Stimulated activated naive CD8-positive, alpha-beta T cell treated with anti-CD3 and anti-CD28 coated beads, Interleukin-15, Interleukin-2, amounts not matched to agents 100 U/mL and 50 U/mL, for 24 hours (primary cell): Measurements from ENCODE around the gene PNCK.
"Not testable (repeated sequence)": the region's sequence is repeated elsewhere in the genome, so short reads cannot be mapped to it uniquely, and the experiment has no call there.

Experiments used
- ATAC-seq: fragments of 150-1000 bp; cut with Tn5 transposase; one replicate; pipeline ENCODE4 v1.10.0; 2021
- DNase-seq: peaks from one replicate; pipeline ENCODE4 v3.0.0; 2021

The PNCK gene

GRCh38 chrX:153673428-153674218 is at the start of gene PNCK:
TSS of gene PNCK (minus strand) at chrX:153673813. CDS start at chrX:153673076, 737 bp downstream.
- no peak for DNase-seq

GRCh38 chrX:153722704-153723350 is 49.2 kb upstream of the PNCK start:
- ATAC-seq: no peak
- no peak for DNase-seq

More at GRCh38 chrX:153673428-153674218, at the start of gene PNCK:
- no peak for ATAC-seq

- DNase-seq (no peak), ATAC-seq (no peak)
Measured at GRCh38 chrX:153719701-153720100, 46.1 kb upstream of the PNCK start.

- ATAC-seq: no peak
Measured at GRCh38 chrX:153719238-153719637, 45.6 kb upstream of the PNCK start.

GRCh38 chrX:153717445-153717844 is 43.8 kb upstream of the PNCK start:
- DNase-seq (no peak), ATAC-seq (no peak)

More at GRCh38 chrX:153719238-153719637, 45.6 kb upstream of the PNCK start:
- DNase-seq: no peak

- no peak for DNase-seq
- no peak for ATAC-seq
Measured at GRCh38 chrX:153714256-153714655, 40.6 kb upstream of the PNCK start.

GRCh38 chrX:153709726-153710674 is 36.4 kb upstream of the PNCK start:
- ATAC-seq: no peak
- no peak for DNase-seq

- peak; percentile 38 for DNase-seq
- ATAC-seq: peak; percentile 74
Measured at GRCh38 chrX:153708415-153708814, 34.8 kb upstream of the PNCK start.

- DNase-seq: no peak
- no peak for ATAC-seq
Measured at GRCh38 chrX:153707406-153707805, 33.8 kb upstream of the PNCK start.

- ATAC-seq (no peak), DNase-seq (no peak)
Measured at GRCh38 chrX:153706799-153707198, 33.2 kb upstream of the PNCK start.

GRCh38 chrX:153705403-153706060 is 31.9 kb upstream of the PNCK start:
- ATAC-seq, DNase-seq: not testable (repeated sequence)

GRCh38 chrX:153704631-153705402 is 31.2 kb upstream of the PNCK start:
- not testable (repeated sequence) for ATAC-seq, DNase-seq

- ATAC-seq (no peak), DNase-seq (no peak)
Measured at GRCh38 chrX:153704021-153704526, 30.5 kb upstream of the PNCK start.

- no peak for ATAC-seq
- no peak for DNase-seq
Measured at GRCh38 chrX:153703036-153703370, 29.4 kb upstream of the PNCK start.

- no peak for ATAC-seq
Measured at GRCh38 chrX:153702336-153703035, 28.9 kb upstream of the PNCK start.

GRCh38 chrX:153701706-153702105 is 28.1 kb upstream of the PNCK start:
- ATAC-seq: no peak
- DNase-seq: no peak

More at GRCh38 chrX:153702336-153703035, 28.9 kb upstream of the PNCK start:
- DNase-seq: no peak

GRCh38 chrX:153700967-153701366 is 27.4 kb upstream of the PNCK start:
- DNase-seq (no peak), ATAC-seq (no peak)

- DNase-seq (no peak), ATAC-seq (no peak)
Measured at GRCh38 chrX:153700376-153700945, 26.8 kb upstream of the PNCK start.

GRCh38 chrX:153699784-153700371 is 26.3 kb upstream of the PNCK start:
- not testable (repeated sequence) for DNase-seq, ATAC-seq
